Stimulated activated CD4-positive, alpha-beta T cell treated with anti-CD3 and anti-CD28 coated beads, Interleukin-4, amount 100 ng/mL, for 48 hours (primary cell): ENCODE measurements around the gene SEMA3B.
"Not testable (repeated sequence)": the region's sequence is repeated elsewhere in the genome, so short reads cannot be mapped to it uniquely, and the experiment has no call there.

Experiments
- DNase-seq, 2 donors: peaks; one replicate each; pipeline ENCODE4 v3.0.0-alpha.2; 2020; ENCODE audit warnings: low read depth in 2 of 2

The SEMA3B gene

DNA sequence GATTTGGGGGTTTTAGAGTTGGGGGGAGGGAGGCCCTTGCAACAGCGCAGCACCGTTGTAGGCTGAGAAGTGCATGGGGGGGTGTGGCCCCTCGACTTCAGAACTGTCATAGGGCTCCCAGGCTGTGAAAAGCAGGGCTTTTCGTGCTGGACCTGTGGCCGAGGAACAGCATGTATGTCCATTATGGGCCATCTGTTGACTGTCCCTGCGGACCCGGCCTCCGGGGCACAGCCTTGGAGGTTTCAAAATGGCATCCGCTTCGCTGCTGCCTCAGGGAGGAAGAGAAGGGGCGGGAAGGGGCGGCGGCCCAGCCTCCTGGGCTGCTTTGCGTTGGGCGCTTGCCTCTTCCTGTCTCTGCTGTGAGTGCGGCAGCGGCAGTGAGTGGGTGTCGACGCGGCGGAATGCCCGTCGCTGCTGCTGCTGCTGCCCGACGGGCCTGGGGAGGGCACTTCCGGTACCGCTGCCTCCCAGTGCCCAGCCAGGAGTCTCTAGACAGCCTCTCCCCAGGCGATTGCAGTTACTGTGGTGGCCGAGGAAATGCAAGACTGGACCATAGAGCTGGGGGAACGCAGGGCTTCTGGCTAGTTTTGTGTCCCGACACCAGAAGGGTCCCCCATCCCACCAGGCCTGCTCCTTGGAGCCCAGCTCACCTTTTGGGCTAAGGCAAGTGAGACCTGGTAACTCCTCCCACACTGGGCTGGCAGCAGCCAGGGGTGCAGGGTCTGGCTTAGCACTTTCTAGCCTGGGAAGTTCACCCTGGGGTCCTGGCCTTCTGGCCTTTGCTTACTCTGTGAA is 31.0 kb upstream of the SEMA3B start:
- DNase-seq: peak; percentile 79 to 86

DNA sequence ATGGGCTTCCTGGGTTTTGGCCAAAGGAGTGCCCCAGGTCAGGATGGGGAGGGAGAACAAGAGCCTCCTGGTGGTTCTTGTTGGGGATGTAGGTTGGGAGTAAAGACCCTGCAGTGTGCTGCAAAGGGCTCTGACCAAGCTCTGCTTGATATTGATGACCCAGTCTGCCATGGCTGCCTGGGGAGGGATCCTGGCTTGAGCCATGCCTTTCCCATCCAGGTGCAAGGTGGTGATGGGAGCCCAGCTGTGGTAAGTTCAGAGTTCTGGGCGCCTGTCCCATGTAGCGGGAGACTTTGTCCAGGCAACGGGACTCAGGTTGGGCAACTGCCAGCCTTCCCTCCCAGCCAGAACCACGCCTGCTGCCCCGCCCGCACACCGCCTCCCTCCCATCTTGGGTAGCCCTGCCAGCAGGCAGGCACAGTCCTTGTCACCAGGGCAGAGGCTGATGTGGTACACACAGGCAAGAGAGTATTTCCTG is 30.4 kb upstream of the SEMA3B start:
- no peak for DNase-seq

DNA sequence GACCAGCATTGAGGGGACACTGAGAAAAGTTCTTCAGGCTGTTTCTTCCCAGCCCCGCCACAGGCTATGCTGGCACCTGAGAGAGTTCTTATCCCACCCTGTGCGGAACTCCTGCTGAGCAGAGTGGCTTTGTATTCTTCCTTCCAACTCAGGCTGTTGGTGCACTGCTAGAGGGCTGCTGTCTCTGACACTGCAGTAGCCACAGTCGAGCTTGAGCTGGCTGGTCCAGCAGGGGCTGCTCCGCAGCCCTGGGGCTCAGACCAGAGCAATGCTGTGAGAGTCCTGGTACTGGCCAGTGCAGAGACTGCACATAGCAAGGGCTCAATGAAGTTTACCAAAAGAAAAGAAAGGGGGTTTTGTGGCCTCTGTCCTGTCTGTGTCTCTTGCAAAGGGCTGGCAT is 29.3 kb upstream of the SEMA3B start:
- no peak for DNase-seq

DNA sequence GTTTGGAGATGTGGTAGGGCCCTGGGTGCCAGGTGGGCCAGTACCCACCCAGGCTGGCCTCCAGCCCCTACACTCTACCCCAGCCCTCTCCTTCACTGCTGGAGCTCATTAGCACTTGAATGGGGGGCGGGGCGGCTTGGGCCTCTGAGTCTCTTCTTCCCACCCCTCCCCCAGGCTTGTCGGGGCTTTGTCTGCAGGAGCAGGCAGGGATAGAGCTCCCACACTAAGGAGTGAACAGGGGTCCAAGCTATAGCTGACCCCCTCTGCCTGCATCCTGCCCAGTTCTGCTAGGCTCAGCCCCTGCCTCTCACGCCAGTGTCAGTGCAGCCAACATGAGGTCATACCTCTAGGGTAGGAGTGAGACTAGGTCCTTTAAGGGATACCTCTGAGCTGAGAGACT is 27.8 kb upstream of the SEMA3B start:
- no peak for DNase-seq

DNA sequence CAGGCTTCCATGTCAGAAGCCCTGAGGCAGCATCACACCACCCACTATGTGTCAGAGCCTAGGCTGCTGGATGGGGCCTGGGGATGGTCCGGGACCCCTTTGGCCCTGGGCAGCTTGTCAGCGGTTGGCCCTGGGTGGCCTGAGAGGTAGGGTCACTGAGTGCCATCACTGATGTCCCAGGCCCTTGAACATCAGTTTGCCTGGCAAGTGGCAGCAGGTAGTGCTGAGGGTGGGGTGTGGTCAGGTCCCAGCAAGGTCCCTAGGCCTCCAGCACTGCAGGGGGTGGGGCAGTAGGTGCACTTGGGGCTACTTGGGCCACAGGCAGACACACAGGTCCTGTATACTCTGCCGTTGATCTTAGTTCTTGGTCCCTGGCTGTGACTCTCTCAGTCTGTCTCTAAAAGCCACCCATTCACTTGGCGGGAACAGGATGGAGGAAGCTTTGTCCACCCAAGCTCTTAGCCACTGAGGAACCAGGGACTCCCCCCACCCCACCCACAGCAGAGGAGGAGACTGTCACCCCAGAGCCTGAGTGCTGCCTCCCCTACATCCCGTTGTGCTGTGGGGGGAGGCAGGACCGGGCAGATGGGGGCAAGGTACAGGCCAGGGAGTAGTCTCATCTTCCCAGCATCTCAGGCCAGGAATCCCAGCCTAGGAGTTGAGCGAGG is 27.1 kb upstream of the SEMA3B start:
- no peak for DNase-seq

DNA sequence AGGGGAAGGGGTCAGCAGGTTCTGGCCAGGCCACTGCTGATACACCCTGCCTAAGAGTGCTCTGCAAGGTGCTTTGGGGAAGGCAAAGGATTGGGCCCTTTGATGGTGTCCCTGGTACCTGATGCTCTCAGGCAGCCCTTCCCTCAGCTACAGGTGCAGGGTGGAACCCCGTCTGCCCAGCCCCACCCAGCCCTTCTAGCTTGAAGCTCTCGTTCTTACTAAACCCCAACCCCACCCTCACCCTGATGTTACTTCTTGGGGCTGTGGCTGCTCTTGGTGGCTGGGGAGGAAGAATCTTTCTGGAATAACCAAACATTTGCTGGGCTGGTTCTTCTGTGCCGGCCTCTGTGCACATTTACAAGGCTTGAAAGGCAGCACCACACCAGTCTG is 26.6 kb upstream of the SEMA3B start:
- DNase-seq: no peak

DNA sequence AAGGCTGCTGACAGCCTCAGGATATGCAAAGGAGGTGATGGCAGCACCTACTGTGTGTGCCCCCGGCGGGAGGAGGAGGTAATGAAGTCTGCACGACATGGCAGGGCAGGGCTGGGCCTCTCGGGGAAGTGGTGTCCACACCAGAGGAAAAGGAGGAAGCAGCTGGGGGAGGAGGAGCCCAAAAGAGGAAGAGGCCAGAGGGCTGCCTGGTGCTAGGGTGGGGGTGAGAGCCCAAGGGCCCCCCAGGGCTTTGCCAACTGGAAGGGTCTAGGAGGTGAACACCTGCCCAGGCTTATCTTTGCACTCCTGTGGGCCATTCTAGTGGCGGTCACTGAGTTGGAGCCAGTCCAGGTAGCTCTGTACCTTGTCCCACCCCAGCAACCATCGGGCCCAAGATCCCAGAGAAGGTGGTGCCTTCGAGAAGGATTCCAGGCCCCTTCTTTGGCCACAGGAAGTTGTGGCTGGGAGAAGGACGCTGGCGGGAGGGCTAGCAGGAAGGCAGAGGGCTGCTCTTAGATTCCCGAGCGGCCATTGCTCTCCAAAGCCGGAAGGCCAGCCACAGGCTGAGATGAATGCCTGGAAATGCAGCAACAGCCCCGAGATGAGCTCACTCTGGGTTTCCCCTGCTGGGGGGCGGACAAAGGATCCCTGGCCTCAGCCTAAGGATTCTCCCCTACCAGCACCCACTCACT is 25.9 kb upstream of the SEMA3B start:
- DNase-seq: peak in 1 of 2 donors; percentile 23

DNA sequence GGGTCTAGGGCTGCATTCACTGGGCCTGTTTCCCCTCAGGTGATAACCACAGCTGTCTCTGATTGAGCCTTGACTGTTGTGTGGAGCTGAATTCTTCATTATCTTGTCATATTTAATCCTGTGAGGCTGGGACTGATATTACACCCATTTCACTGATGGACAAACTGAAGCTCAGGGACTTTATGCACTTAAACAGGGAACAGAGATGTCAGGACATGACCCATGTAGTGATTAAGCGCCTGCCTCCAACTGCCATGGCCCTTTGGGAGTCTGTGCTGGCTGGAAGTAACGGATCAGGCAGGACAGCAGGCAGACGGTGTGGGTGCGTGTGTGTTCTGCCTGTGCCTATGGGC is 25.4 kb upstream of the SEMA3B start:
- DNase-seq: no peak

DNA sequence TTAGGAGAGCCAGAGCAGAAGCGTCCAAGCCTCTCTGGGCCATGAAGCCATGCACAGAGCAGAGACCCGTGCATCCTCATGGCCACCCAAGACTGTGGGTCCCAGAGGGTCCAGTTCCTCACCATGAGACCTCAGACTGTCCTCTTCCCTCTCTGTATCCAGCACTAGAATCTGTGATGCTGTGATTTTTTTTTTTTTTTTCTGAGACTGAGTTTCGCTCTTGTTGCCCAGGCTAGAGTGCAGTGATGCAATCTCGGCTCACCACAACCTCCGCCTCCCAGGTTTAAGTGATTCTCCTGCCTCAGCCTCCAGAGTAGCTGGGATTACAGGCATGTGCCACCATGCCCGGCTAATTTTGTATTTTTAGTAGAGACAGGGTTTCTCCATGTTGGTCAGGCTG is 24.1 kb upstream of the SEMA3B start:
- not testable (repeated sequence) for DNase-seq

DNA sequence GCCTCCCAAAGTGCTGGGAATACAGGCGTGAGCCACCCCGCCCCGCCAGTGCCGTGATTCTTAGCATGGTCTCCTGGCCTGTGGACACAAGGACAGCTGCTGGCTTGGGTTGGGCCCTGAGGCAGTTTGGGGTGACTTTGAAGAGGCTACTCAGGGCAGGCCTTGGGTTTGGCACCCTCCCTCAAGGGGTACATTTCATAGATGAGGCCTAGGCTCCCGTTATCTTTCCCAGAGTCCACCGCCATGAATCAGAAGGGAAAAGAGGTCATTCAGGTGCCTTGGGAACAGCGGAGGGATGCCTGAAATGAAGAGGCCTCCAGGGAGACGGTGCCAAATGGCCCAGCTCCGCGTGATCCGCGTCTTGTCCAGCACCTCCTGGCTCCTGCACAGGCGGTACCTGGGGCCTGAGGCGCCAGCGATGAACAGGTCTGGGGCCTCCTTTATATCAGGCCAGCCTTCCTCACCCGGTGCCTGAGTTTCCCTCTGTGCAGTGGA is 23.6 kb upstream of the SEMA3B start:
- no peak for DNase-seq

DNA sequence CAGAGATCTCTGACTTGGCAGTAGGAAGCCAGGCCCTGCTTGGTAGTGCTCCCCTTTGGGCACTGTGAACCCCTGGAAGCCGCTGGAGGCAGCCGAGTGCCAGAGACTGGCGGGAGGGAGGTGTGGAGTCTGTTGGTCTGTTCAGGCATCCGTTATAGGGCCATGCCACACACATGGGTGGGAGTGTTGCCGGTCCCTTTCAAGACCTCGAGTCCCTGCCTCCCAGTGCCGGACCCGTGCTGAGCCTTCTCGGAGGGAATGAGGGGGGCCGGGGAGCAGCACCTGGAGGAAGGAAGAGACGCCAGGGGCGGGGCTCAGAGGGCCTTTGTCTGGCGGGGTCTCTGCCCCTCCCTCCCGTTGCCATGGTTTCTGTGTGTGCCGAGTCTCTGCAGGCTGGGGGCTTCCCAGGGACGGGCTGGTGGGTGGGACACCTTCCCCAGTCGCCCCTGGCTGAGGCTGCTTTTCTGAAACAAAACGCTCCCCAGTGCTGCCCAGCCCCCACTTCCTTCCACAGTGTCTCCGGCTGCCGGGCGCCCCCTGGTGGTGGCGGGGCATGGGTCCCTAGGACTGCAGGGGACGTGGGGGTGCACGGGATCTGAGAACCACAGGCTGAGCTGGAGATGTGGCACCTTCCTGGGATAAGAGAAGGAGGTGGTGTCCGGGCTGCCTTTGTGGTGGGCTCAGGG is 23.0 kb upstream of the SEMA3B start:
- DNase-seq: peak; percentile 94 to 98

DNA sequence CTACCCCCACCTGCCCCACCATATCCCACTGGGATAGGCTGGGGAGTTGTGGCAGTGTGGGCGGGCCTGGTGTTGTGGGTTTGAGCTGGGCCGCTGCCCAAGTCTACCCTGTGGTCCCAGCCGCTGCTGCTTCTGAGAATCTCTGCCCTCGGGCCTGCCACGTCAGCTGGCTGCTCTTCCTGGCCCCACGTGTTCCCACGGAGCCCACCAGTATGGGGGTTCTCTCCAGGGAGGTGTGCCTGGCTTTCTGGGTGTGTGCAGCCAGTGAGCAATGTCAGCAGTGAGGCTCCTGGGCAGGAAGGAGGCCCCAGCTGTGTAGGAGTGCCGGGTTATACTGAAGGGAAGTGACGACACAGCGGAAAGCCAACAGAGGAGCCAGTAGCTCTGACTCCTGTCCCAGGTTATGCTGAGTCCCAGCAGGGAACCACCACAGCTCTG is 22.4 kb upstream of the SEMA3B start:
- peak; percentile 74 to 81 for DNase-seq

DNA sequence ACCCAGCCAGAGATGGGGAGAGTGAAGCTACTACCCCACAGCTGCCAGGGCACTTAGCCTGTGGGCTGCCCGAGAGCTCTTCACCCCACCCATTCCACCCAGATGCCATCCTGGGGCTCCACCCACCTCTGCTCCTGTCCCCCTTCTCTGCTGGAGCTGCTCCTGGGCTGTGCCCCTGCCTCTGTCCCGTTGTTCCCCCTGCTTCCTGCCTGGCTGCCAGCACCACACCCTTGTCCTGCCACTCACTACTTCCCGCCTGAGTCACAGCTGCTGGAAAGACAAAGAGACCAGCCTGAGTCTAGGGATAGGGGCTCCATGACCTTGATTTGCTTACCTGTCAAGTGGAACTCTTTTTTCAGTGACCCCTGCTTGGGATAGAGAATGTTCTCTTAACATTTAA is 20.6 kb upstream of the SEMA3B start:
- no peak for DNase-seq

DNA sequence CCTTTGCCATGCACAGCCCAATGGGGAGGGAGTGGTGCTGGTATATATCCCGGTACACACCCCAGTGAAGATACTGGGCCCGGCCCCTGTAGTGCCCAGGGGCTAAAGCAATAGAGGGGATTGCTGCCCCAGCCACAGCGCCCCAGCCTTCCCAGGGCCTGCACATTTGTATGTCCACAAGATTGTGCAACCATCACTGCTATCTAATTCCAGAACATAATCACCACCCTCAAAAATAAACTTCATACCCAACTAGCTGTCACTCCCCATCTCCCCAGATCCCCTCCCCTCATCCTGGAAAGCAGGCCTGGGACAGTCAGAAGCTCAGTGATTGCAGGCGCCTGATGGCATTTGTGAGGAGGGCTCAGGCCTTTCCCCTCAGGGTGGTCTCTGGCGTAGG is 19.5 kb upstream of the SEMA3B start:
- no peak for DNase-seq

DNA sequence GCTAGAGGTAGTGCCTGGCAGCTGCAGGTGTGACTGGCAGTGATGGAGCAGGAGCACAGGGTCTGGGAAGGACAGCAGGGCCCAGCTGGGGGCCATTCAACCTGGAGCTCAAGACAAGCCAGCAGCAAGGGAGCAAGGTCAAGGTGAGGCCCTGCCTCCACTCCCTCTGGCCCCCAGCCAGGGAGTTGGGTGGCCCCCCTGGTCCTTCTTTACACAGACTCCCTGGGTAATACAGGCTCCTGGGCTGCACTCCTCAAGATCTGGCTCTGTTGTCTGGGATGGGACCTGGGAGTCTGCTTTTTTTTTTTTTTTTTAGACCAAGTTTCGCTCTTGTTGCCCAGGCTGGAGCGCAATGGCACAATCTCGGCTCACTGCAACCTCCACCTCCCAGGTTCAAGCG is 18.4 kb upstream of the SEMA3B start:
- no peak for DNase-seq

DNA sequence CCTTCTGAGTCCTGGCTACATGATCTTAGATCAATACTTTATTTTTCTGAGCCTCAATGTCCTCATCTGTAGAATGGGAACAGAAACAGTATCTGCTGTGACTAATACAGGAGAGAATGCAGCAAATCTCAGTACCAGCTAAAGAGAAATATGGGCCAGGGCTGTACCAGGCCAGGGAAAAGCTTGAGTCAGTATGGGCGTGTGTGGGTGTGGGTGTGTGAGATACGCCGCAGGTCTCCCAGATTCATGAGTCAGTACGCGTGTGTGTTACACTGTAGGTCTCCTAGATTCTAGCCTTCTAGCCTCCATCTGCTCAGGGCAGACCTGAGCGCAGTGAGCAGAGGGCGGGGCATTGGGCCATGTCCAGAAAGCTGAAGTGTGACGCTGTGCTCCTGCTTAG is 17.7 kb upstream of the SEMA3B start:
- no peak for DNase-seq

DNA sequence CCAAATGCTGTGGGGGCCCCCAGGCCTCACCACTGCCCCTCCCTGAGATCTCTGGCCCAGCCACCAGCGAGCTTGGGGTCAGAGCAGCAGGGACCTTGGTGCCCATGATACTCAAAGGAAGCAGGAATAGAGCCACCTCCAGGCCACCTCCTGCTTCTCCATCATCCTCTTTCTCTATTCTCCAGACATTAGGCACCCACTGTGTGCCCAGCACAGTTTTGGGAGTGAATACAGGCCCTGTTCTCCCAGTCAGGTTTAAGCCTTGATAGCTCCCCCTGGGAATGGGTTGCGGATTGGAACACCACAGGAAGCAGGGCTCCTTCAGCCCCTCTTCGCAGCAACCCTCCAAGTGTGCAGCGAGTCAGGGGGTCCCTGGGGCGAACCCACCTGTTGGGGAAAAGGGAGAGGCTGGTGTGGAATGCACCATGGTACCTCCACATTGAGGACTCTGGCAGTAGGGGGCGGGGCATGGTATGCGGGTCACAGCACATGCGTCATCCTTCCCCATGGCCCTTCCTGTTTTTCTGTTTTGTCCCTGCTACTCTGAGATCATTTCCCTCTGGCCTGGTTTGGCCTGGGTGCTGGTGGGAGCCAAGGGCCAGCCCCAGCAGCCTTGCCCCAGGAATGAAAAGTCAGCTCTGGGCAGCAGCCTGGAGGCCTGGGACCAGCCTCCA is 14.2 kb upstream of the SEMA3B start:
- DNase-seq: no peak

DNA sequence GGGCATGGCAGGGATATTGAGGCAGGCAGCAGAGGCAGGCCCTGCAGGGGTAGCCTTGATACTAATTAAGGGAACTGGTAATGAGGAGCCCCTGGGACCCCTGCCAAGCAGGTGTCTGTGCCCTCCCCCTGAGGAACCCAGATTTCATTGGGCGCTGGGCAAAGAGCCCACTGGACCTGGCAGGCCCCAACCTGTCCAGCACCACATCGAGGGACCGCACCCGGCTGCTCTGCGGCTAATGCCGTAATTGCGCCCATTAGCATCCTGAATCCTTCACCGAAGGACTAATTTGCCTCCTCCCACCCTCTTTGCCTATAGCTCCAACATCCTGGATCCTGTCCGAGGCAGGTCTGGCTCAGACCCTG is 13.7 kb upstream of the SEMA3B start:
- DNase-seq: no peak

DNA sequence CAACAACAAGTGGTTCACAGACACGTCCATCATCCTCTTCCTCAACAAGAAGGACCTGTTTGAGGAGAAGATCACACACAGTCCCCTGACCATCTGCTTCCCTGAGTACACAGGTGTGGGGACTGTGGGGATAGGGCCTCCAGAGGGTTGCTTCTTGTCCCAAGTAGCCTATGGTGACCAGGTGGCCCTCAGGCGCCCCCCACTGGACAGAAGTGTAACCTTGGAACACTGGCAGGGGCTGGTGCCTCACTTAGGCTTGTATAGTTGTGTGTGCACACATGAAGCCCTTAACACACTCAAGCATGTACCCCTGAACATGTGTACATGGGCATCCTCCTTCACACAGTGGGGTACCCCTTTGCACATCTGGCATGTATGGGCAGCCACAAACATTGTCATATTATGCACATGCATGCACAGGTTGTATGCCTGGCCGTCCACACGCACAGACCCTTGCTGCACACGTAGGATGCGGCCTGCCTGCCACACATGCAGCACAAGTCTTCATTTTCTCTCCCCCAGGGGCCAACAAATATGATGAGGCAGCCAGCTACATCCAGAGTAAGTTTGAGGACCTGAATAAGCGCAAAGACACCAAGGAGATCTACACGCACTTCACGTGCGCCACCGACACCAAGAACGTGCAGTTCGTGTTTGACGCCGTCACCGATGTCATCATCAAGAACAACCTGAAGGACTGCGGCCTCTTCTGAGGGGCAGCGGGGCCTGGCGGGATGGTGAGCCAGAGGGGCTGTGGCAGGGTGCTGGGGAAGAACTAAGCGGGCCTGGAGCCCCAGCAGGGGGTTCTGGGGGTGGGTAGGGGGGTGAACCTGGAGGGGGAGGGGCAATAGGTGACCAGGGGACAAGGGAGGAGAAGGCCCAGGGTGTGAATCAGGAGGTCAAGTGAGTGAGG is 11.7 kb upstream of the SEMA3B start:
- peak in 1 of 2 donors; percentile 49 for DNase-seq

DNA sequence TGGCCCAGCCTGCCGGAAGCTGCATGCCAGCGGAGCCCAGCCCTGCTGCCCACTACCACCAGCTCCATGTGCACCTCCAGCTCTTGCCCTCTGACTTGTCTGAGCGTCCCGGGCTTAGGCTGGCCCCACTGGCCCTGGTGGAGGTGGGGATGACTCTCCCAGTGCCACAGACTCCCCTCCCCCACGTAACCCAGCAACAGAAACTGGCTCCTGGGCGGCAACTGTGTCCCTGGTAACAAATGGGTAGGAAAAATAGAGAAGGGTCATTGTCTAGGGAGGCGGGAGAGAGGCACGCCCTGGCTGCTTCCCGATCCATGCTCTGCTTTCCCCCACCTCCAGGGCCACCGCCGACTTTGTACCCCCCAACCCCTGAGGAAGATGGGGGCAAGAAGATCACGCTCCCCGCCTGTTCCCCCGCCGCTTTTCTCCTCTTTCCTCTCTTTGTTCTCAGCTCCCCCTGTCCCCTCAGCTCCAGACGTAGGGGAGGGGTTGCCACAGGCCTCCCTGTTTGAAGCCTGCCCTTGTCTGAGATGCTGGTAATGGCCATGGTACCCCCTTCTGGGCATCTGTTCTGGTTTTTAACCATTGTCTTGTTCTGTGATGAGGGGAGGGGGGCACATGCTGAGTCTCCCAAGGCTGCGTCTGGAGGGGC is 10.8 kb upstream of the SEMA3B start:
- no peak for DNase-seq
